Activated T-cell treated with anti-CD3 and anti-CD28 coated beads for 4 hours (primary cell): ENCODE data around the gene CYS1.
"Not testable (repeated sequence)": the region's sequence is repeated elsewhere in the genome, so short reads cannot be mapped to it uniquely, and the experiment has no call there.

Source experiments
- DNase-seq: peaks from one replicate; pipeline ENCODE4 v3.0.0-alpha.2; 2020

The CYS1 gene

GRCh38 chr2:10010861-10011605 is 69.2 kb downstream of the CYS1 start:
- DNase-seq, result not testable (repeated sequence)

- no peak for DNase-seq
Observed at GRCh38 chr2:10009811-10010781, 70.1 kb downstream of the CYS1 start.

- DNase-seq, result no peak
Observed at GRCh38 chr2:10009271-10009810, 70.9 kb downstream of the CYS1 start.

- DNase-seq, result no peak
Observed at GRCh38 chr2:10008809-10009176, 71.4 kb downstream of the CYS1 start.

GRCh38 chr2:10007921-10008808 is 72.0 kb downstream of the CYS1 start:
- DNase-seq, result no peak

GRCh38 chr2:10007435-10007834 is 72.8 kb downstream of the CYS1 start:
- no peak for DNase-seq
